GM12878 (cell line): ENCODE results near the gene KLHL18. TPM values are rescaled to one million over a fixed set of nuclear protein-coding genes. Genes with fewer than 3 reads are reported as not detected.
A peak's percentile ranks its signal among the peaks of the same experiment; 100 is the strongest.

Experiments
- CEBPB ChIP-seq, 2 experiments: fragments of 150-350 bp in 1 of 2; IDR thresholded peaks; 2 replicates each; pipeline ENCODE4 v1.6.1; 2012 to 2014; ENCODE audit warnings: low read depth in 2 of 2, low read length in 2 of 2, borderline replicate concordance in 1 of 2, inconsistent platforms in 1 of 2
- CREB1 ChIP-seq: IDR thresholded peaks from 2 replicates; pipeline ENCODE4 v1.6.1; 2012; ENCODE audit warnings: low read depth, mild to moderate bottlenecking, inconsistent platforms
- CREM ChIP-seq: IDR thresholded peaks from 2 replicates; pipeline ENCODE4 v1.6.1; 2014; ENCODE audit warnings: antibody characterized with exemption, low read depth
- EGR1 ChIP-seq, 2 experiments: IDR thresholded peaks; 1 replicate in 1 of 2; 2 replicates in 1 of 2; pipeline ENCODE4 v1.6.1; 2011 to 2012; ENCODE audit warnings: low read depth in 2 of 2, low read length in 2 of 2, borderline replicate concordance in 1 of 2, mild to moderate bottlenecking in 1 of 2, moderate library complexity in 1 of 2
- IRF4 ChIP-seq: IDR thresholded peaks from 2 replicates; pipeline ENCODE4 v1.6.1; 2011; ENCODE audit warnings: low read depth, low read length
- JUNB ChIP-seq: IDR thresholded peaks from 2 replicates; pipeline ENCODE4 v1.6.1; 2016; ENCODE audit warnings: antibody characterized with exemption, mild to moderate bottlenecking
- PML ChIP-seq: IDR thresholded peaks from 2 replicates; pipeline ENCODE4 v1.6.1; 2012; ENCODE audit warnings: low read length, inconsistent platforms
- RBBP5 ChIP-seq: fragments of 200-600 bp; sonication (generic); conservative IDR thresholded peaks from 2 replicates; pipeline ENCODE4 v1.6.1; 2016
- RCOR1 ChIP-seq: conservative IDR thresholded peaks from 2 replicates; pipeline ENCODE4 v1.6.1; 2012; ENCODE audit warnings: low read depth, low read length, improper control_type of control experiment
- polyA plus RNA-seq, 11 experiments: library from polyadenylated mRNA; depleted of rRNA in 4 of 11; unstranded in 6 of 11; stranded (reverse) in 5 of 11; fragments of >200 nt; fragmentation: Nextera tagmentation in 4 of 11; fragmentation: Illumina TruSeq in 1 of 11; extraction: Ambion mirVana in 4 of 11; extraction: Trizol in 1 of 11; gene quantifications; 1 replicate in 1 of 11; 2 replicates in 10 of 11; pipeline versions ENCODE4 v1.2.1 to v1.2.3, GENCODE V29; 2011 to 2016; ENCODE audit warnings: inconsistent platforms in 2 of 11, missing spikeins in 2 of 11, low read depth in 1 of 11
- total RNA-seq, 4 experiments: library from RNA; depleted of rRNA in 3 of 4; stranded (reverse); fragments of >200 nt in 3 of 4; fragmentation: Illumina TruSeq in 1 of 4; extraction: Trizol in 1 of 4; gene quantifications; 2 replicates each; pipeline versions ENCODE4 v1.2.1 to v1.2.3, GENCODE V29; 2013 to 2021
- TF ChIP-seq, protein P1 (sequence below): fragments of 450-650 bp; IDR thresholded peaks from 2 replicates; pipeline ENCODE4 v1.6.1; 2016; ENCODE audit warnings: mild to moderate bottlenecking, moderate library complexity, borderline replicate concordance
- TF ChIP-seq, protein P2 (sequence below): fragments of 450-650 bp; IDR thresholded peaks from 2 replicates; pipeline ENCODE4 v1.6.1; 2018; ENCODE audit warnings: mild to moderate bottlenecking, low read depth, moderate library complexity; ENCODE audit not compliant: partially characterized antibody
- TF ChIP-seq, protein P3 (sequence below): fragments of 450-650 bp; IDR thresholded peaks from 2 replicates; pipeline ENCODE4 v1.6.1; 2016; ENCODE audit warnings: mild to moderate bottlenecking
- TF ChIP-seq, protein P4 (sequence below): IDR thresholded peaks from 2 replicates; pipeline ENCODE4 v1.6.1; 2012; ENCODE audit warnings: low read length, inconsistent platforms
- TF ChIP-seq, protein P5 (sequence below): IDR thresholded peaks from 2 replicates; pipeline ENCODE4 v1.6.1; 2012; ENCODE audit warnings: low read depth, low read length, improper control_type of control experiment
- TF ChIP-seq, protein P6 (sequence below): IDR thresholded peaks from 2 replicates; pipeline ENCODE4 v1.6.1; 2011; ENCODE audit warnings: borderline replicate concordance, low read depth, mild to moderate bottlenecking, moderate library complexity, low read length; ENCODE audit not compliant: insufficient read depth, poor library complexity, severe bottlenecking

The KLHL18 gene
- total and polyA plus RNA-seq, 10 of the 15 experiments (the other 5 are each of a cell fraction or from before 2014, with no cell fraction given): 24.0 to 69.8 (median 51.7) TPM

DNA sequence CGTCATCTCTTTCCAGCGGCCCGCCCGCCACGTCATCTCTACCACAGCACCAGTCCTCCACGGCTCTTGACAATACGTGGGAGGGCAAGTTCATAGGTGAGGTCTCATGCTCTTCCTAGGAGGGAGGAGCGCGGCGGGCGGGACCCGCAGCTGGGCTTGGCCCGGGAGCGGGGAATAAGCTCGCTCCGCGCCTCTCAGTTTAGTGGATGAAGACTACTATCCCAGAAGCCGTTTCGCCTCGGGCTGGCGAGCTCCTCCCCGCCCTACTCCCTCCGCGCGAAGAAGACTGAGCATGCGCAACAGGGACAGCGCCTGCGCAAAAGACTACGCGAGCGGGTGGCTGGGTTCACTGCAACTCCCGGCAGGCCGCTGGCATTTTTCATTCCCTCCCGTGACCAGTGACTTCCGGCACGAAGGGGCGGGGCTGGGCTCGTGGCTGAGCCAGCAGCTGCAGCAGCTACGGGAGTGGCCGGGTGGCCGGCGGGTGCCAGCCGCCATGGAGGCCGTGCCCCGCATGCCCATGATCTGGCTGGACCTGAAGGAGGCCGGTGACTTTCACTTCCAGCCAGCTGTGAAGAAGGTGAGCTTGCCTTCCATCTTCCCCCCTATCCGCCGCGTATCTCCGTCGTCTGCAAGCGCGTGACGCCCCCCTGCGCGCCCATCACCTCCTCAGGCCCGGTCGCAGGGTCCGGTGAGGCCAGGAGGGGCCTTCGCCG is 98.0 kb downstream of the KLHL18 start, which contains the start of gene PTPN23 (continued):
- TF ChIP-seq, protein P1, sequence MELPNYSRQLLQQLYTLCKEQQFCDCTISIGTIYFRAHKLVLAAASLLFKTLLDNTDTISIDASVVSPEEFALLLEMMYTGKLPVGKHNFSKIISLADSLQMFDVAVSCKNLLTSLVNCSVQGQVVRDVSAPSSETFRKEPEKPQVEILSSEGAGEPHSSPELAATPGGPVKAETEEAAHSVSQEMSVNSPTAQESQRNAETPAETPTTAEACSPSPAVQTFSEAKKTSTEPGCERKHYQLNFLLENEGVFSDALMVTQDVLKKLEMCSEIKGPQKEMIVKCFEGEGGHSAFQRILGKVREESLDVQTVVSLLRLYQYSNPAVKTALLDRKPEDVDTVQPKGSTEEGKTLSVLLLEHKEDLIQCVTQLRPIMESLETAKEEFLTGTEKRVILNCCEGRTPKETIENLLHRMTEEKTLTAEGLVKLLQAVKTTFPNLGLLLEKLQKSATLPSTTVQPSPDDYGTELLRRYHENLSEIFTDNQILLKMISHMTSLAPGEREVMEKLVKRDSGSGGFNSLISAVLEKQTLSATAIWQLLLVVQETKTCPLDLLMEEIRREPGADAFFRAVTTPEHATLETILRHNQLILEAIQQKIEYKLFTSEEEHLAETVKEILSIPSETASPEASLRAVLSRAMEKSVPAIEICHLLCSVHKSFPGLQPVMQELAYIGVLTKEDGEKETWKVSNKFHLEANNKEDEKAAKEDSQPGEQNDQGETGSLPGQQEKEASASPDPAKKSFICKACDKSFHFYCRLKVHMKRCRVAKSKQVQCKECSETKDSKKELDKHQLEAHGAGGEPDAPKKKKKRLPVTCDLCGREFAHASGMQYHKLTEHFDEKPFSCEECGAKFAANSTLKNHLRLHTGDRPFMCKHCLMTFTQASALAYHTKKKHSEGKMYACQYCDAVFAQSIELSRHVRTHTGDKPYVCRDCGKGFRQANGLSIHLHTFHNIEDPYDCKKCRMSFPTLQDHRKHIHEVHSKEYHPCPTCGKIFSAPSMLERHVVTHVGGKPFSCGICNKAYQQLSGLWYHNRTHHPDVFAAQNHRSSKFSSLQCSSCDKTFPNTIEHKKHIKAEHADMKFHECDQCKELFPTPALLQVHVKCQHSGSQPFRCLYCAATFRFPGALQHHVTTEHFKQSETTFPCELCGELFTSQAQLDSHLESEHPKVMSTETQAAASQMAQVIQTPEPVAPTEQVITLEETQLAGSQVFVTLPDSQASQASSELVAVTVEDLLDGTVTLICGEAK: peak; percentile 85
- TF ChIP-seq, protein P2, sequence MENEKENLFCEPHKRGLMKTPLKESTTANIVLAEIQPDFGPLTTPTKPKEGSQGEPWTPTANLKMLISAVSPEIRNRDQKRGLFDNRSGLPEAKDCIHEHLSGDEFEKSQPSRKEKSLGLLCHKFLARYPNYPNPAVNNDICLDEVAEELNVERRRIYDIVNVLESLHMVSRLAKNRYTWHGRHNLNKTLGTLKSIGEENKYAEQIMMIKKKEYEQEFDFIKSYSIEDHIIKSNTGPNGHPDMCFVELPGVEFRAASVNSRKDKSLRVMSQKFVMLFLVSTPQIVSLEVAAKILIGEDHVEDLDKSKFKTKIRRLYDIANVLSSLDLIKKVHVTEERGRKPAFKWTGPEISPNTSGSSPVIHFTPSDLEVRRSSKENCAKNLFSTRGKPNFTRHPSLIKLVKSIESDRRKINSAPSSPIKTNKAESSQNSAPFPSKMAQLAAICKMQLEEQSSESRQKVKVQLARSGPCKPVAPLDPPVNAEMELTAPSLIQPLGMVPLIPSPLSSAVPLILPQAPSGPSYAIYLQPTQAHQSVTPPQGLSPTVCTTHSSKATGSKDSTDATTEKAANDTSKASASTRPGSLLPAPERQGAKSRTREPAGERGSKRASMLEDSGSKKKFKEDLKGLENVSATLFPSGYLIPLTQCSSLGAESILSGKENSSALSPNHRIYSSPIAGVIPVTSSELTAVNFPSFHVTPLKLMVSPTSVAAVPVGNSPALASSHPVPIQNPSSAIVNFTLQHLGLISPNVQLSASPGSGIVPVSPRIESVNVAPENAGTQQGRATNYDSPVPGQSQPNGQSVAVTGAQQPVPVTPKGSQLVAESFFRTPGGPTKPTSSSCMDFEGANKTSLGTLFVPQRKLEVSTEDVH: no peak
- no peak for TF ChIP-seq RBBP5
- TF ChIP-seq IRF4: no peak
- TF ChIP-seq, protein P3, sequence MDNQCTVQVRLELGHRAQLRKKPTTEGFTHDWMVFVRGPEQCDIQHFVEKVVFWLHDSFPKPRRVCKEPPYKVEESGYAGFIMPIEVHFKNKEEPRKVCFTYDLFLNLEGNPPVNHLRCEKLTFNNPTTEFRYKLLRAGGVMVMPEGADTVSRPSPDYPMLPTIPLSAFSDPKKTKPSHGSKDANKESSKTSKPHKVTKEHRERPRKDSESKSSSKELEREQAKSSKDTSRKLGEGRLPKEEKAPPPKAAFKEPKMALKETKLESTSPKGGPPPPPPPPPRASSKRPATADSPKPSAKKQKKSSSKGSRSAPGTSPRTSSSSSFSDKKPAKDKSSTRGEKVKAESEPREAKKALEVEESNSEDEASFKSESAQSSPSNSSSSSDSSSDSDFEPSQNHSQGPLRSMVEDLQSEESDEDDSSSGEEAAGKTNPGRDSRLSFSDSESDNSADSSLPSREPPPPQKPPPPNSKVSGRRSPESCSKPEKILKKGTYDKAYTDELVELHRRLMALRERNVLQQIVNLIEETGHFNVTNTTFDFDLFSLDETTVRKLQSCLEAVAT: no peak
- TF ChIP-seq, protein P4, sequence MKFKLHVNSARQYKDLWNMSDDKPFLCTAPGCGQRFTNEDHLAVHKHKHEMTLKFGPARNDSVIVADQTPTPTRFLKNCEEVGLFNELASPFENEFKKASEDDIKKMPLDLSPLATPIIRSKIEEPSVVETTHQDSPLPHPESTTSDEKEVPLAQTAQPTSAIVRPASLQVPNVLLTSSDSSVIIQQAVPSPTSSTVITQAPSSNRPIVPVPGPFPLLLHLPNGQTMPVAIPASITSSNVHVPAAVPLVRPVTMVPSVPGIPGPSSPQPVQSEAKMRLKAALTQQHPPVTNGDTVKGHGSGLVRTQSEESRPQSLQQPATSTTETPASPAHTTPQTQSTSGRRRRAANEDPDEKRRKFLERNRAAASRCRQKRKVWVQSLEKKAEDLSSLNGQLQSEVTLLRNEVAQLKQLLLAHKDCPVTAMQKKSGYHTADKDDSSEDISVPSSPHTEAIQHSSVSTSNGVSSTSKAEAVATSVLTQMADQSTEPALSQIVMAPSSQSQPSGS: no peak
- TF ChIP-seq JUNB: no peak
- peak; percentile 91 for TF ChIP-seq CREM
- TF ChIP-seq EGR1 (IDR thresholded peaks at IDR 0.05; ENCODE audit: borderline replicate concordance in 1 of 2, low read depth in 2 of 2, low read length in 2 of 2): peak in 1 of 2 experiments; percentile 59; a peak in 2 of 3 replicates
- 0 out of 2 replicates have a peak, but pooled peaks have one; percentile 28 for TF ChIP-seq RCOR1
- TF ChIP-seq, protein P5, sequence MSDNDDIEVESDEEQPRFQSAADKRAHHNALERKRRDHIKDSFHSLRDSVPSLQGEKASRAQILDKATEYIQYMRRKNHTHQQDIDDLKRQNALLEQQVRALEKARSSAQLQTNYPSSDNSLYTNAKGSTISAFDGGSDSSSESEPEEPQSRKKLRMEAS: peak; percentile 61
- TF ChIP-seq CEBPB (IDR thresholded peaks at IDR 0.05; ENCODE audit: borderline replicate concordance in 1 of 2, low read depth in 2 of 2, low read length in 2 of 2): no peak
- TF ChIP-seq, protein P6, sequence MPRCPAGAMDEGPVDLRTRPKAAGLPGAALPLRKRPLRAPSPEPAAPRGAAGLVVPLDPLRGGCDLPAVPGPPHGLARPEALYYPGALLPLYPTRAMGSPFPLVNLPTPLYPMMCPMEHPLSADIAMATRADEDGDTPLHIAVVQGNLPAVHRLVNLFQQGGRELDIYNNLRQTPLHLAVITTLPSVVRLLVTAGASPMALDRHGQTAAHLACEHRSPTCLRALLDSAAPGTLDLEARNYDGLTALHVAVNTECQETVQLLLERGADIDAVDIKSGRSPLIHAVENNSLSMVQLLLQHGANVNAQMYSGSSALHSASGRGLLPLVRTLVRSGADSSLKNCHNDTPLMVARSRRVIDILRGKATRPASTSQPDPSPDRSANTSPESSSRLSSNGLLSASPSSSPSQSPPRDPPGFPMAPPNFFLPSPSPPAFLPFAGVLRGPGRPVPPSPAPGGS: peak; percentile 28
- TF ChIP-seq CREB1: peak; percentile 96
- TF ChIP-seq PML: peak; percentile 80
